PFSK-1 (cell line): ENCODE data around the gene NXT1.

Experiments used
- FOXP2 ChIP-seq: optimal IDR thresholded peaks from 2 replicates; pipeline ENCODE3; 2011; ENCODE audit warnings: borderline replicate concordance, control low read depth, inconsistent platforms; ENCODE audit not compliant: insufficient read depth; ENCODE audit errors: extremely low read length, extremely low read depth
- POLR2AphosphoS5 ChIP-seq: IDR thresholded peaks from 2 replicates; pipeline ENCODE4 v1.6.1; 2012; ENCODE audit warnings: low read depth, mild to moderate bottlenecking, control low read depth, low read length, moderate library complexity
- REST ChIP-seq, 2 experiments: IDR thresholded peaks; 2 replicates each; pipeline versions ENCODE4 v1.6.1 to v1.8.0; 2011 to 2012; ENCODE audit warnings: low read depth in 2 of 2, low read length in 2 of 2, control low read depth in 1 of 2, inconsistent platforms in 1 of 2, mild to moderate bottlenecking in 1 of 2, moderate library complexity in 1 of 2; ENCODE audit not compliant: insufficient read depth in 1 of 2
- SIN3A ChIP-seq: IDR thresholded peaks from 2 replicates; pipeline ENCODE4 v1.6.1; 2012; ENCODE audit warnings: mild to moderate bottlenecking, low read length, moderate library complexity, borderline replicate concordance; ENCODE audit not compliant: insufficient read depth
- TAF1 ChIP-seq: IDR thresholded peaks from 2 replicates; pipeline ENCODE4 v1.6.1; 2012; ENCODE audit warnings: low read length, control low read depth, borderline replicate concordance; ENCODE audit not compliant: insufficient read depth

NXT1 gene

GRCh38 chr20:23375827-23376226 lies 25.2 kb downstream of the NXT1 start:
- no peak for TF ChIP-seq REST (IDR thresholded peaks at IDR 0.05; ENCODE audit: insufficient read depth in 1 of 2, low read depth in 2 of 2, low read length in 2 of 2)
- no peak for TF ChIP-seq POLR2AphosphoS5
- no peak for TF ChIP-seq SIN3A
- no peak for TF ChIP-seq FOXP2
- TF ChIP-seq TAF1, result no peak

GRCh38 chr20:23379772-23380171 lies 29.2 kb downstream of the NXT1 start:
- TF ChIP-seq REST (IDR thresholded peaks at IDR 0.05; ENCODE audit: insufficient read depth in 1 of 2, low read depth in 2 of 2, low read length in 2 of 2) (no peak), FOXP2 (no peak), SIN3A (no peak)

- TF ChIP-seq REST (IDR thresholded peaks at IDR 0.05; ENCODE audit: insufficient read depth in 1 of 2, low read depth in 2 of 2, low read length in 2 of 2) (no peak), TAF1 (no peak), SIN3A (no peak), FOXP2 (no peak), POLR2AphosphoS5 (no peak)
Observed at GRCh38 chr20:23381876-23382275, 31.3 kb downstream of the NXT1 start.

- TF ChIP-seq POLR2AphosphoS5, result no peak
- TF ChIP-seq FOXP2, result no peak
- TF ChIP-seq REST (IDR thresholded peaks at IDR 0.05; ENCODE audit: insufficient read depth in 1 of 2, low read depth in 2 of 2, low read length in 2 of 2), result no peak
- no peak for TF ChIP-seq TAF1
- TF ChIP-seq SIN3A, result no peak
Observed at GRCh38 chr20:23386304-23387117, 35.9 kb downstream of the NXT1 start.

GRCh38 chr20:23387118-23387443 lies 36.5 kb downstream of the NXT1 start:
- no peak for TF ChIP-seq POLR2AphosphoS5
- no peak for TF ChIP-seq REST (IDR thresholded peaks at IDR 0.05; ENCODE audit: insufficient read depth in 1 of 2, low read depth in 2 of 2, low read length in 2 of 2)
- TF ChIP-seq TAF1, result no peak
- TF ChIP-seq FOXP2, result no peak
- no peak for TF ChIP-seq SIN3A
